ENCODE data around the gene CUBN. TPM values are rescaled to one million over a fixed set of nuclear protein-coding genes. Genes with fewer than 3 reads are reported as not detected.

The CUBN gene
- total RNA-seq, 1 donor from 2014 or later: 1.3 TPM

DNA sequence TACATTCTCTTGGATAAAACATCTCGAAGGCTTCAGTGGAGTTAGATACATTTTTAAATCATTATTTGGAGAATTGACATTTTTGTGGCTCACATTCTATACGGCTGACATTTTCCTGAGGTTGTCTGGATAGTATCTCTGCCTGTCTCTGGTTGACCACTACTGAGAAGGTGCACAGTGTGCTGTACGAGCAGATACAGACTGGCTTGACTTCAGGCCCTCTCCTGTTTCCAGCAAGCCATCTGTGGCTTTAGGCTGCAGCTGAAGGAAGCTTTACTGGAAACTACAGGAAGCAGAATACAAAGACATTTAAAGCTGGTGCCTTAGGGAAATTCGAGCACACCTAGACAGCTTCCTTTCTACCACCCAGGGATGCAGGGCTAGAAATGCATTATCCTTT is 273.0 kb downstream of the CUBN start:
- no peaks in the 10 kb centered on the region for H3K4me1 ChIP-seq
- no peaks in the 10 kb centered on the region for H3K27me3 ChIP-seq
- H3K4me3 ChIP-seq: no peak overlapping the region
- ATAC-seq (no peak), DNase-seq (no peak)
- H3K36me3 ChIP-seq: no peaks in the 10 kb centered on the region
- TF ChIP-seq CTCF (IDR thresholded peaks at IDR 0.05): no peak
- no peak overlapping the region for H3K27ac ChIP-seq
- intact Hi-C loops (cut with DNase I): no loop called here
- no peaks in the 10 kb centered on the region for H3K9me3 ChIP-seq

DNA sequence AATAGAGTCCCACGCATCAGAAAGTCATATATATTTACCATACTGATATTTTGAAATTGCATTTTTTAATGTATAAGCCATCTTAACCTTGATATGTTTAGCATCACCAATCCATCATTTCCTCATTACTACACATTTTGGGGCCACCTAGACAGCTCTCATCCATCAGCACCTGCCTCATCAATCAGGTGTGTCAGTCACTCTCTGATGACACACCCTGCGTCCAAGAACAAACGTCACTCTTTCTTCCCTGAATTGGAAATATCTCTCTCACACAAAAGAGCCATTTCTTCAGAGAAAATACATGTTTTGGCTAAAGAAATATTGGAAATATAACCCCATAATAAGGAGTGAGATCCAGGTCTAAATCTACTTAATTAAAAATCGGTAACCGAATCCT is 273.5 kb downstream of the CUBN start:
- H3K27me3 ChIP-seq: no peaks in the 10 kb centered on the region
- H3K36me3 ChIP-seq: no peaks in the 10 kb centered on the region
- ATAC-seq: no peak
- DNase-seq: no peak
- intact Hi-C loops (cut with DNase I): no loop called here
- no peaks in the 10 kb centered on the region for H3K9me3 ChIP-seq
- no peak overlapping the region for H3K27ac ChIP-seq
- no peak for TF ChIP-seq CTCF (IDR thresholded peaks at IDR 0.05)
- no peak overlapping the region for H3K4me3 ChIP-seq
- no peaks in the 10 kb centered on the region for H3K4me1 ChIP-seq

- Histone ChIP-seq H3K36me3 (no peaks in the 10 kb centered on the region), H3K9me3 (no peaks in the 10 kb centered on the region), H3K27ac (no peak overlapping the region), H3K4me1 (no peaks in the 10 kb centered on the region), H3K27me3 (no peaks in the 10 kb centered on the region), H3K4me3 (no peak overlapping the region)
- intact Hi-C loops (cut with DNase I): no loop called here
- no peak for ATAC-seq
- DNase-seq: no peak
- TF ChIP-seq CTCF (IDR thresholded peaks at IDR 0.05): no peak
These were observed 275.0 kb downstream of the CUBN start for GRCh38 chr10:16854623-16855022.

DNA sequence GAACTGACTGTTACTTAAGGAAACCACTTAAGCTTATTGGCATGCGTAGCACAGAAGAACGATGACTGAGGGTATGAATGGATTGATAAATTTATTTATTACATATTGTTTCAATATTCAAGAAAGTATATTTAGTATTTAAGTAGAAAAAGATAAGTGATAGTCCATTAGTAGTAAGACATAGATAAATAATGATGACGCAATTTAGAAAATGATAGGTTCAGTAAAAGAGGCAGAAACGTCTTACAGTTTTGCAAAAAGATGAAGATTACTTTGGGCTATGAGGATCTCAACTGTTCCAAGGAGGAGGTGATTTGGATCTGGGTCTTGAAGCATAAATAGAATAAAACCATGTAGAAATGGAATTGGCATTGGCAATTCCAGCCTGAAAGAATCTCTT is 275.8 kb downstream of the CUBN start:
- H3K4me3 ChIP-seq: no peak overlapping the region
- DNase-seq (no peak), ATAC-seq (no peak)
- intact Hi-C loops (cut with DNase I): no loop called here
- no peaks in the 10 kb centered on the region for H3K9me3 ChIP-seq
- no peaks in the 10 kb centered on the region for H3K27me3 ChIP-seq
- TF ChIP-seq CTCF (IDR thresholded peaks at IDR 0.05): no peak
- H3K27ac ChIP-seq: no peak overlapping the region
- H3K36me3 ChIP-seq: no peaks in the 10 kb centered on the region
- H3K4me1 ChIP-seq: no peaks in the 10 kb centered on the region

GRCh38 chr10:16853201-16853600 is 276.4 kb downstream of the CUBN start:
- DNase-seq (no peak), ATAC-seq (no peak)
- Histone ChIP-seq H3K27me3 (no peaks in the 10 kb centered on the region), H3K4me1 (no peaks in the 10 kb centered on the region), H3K27ac (no peak overlapping the region), H3K4me3 (no peak overlapping the region), H3K36me3 (no peaks in the 10 kb centered on the region), H3K9me3 (no peaks in the 10 kb centered on the region)
- intact Hi-C loops (cut with DNase I): no loop called here
- TF ChIP-seq CTCF (IDR thresholded peaks at IDR 0.05): no peak

DNA sequence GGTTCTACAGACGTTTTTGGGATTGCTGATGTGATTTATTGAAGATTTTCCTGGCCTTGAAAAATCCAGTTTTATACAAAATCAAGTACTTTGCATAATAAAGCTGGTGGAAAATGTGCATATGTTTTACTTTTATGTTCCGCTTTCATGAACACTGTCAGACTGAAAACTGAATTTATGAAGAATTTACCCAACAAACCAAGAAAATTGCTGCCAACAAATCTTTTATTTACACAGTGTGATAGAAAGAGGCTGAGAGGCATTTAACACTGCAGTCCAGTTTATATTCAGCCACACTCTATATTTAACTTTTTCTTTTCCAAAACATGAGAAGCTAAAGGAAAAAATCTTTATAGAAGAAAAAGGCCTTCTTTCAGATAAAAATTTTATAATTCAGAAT is 277.0 kb downstream of the CUBN start:
- TF ChIP-seq CTCF (IDR thresholded peaks at IDR 0.05): no peak
- Histone ChIP-seq H3K27ac (no peak overlapping the region), H3K4me1 (no peaks in the 10 kb centered on the region), H3K4me3 (no peak overlapping the region), H3K27me3 (no peaks in the 10 kb centered on the region), H3K36me3 (no peaks in the 10 kb centered on the region), H3K9me3 (no peaks in the 10 kb centered on the region)
- intact Hi-C loops (cut with DNase I): no loop called here
- no peak for DNase-seq
- ATAC-seq: no peak

All from upper lobe of right lung (tissue), 1 donor.